ENCODE data around the gene LRRC63.

GRCh38 chr13:46171739-46172138 is 40.0 kb upstream of the LRRC63 start:
- TF ChIP-seq CTCF (conservative IDR thresholded peaks at IDR 0.05) = no peak
- TF ChIP-seq ZFX (IDR thresholded peaks at IDR 0.05) = no peak
